DOHH2 (cell line): ENCODE results near the gene MAGI1.

ENCODE experiments used
- EZH2phosphoT487 ChIP-seq: fragments of 200-600 bp; sonication (generic); IDR thresholded peaks from 2 replicates; pipeline ENCODE4 v1.6.1; 2017; ENCODE audit warnings: borderline replicate concordance, mild to moderate bottlenecking, antibody characterized with exemption, low read length, moderate library complexity, mixed read lengths
- TF ChIP-seq, protein P1 (sequence below): fragments of 200-600 bp; sonication (generic); IDR thresholded peaks from one replicate; pipeline ENCODE4 v1.5.1; 2014; ENCODE audit warnings: antibody characterized with exemption, mild to moderate bottlenecking, low read depth, low read length; ENCODE audit not compliant: poor library complexity, severe bottlenecking

DNA sequence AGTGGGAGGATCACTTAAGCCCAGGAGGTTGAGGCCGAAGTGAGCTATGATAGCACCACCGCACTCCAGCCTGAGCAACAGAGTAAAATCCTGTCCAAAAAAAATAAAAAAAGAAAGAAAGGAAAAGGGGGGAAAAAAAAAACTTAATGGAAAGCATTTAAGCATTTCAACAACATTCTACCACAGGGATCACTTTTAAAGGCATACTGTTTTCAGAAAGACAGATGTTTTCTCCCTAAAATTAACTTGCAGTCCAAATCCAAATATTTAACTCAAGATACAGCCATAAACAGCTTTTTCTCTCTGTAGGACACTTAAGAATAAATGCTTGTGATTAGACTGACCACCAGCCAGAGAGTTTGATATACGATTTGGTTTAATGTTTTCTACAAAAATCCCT lies 141.0 kb downstream of the MAGI1 start:
- TF ChIP-seq, protein P1, sequence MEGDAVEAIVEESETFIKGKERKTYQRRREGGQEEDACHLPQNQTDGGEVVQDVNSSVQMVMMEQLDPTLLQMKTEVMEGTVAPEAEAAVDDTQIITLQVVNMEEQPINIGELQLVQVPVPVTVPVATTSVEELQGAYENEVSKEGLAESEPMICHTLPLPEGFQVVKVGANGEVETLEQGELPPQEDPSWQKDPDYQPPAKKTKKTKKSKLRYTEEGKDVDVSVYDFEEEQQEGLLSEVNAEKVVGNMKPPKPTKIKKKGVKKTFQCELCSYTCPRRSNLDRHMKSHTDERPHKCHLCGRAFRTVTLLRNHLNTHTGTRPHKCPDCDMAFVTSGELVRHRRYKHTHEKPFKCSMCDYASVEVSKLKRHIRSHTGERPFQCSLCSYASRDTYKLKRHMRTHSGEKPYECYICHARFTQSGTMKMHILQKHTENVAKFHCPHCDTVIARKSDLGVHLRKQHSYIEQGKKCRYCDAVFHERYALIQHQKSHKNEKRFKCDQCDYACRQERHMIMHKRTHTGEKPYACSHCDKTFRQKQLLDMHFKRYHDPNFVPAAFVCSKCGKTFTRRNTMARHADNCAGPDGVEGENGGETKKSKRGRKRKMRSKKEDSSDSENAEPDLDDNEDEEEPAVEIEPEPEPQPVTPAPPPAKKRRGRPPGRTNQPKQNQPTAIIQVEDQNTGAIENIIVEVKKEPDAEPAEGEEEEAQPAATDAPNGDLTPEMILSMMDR: no peak
- TF ChIP-seq EZH2phosphoT487: no peak
